Measurements from ENCODE around the gene ILDR1. TPM values are rescaled to one million over a fixed set of nuclear protein-coding genes. Genes with fewer than 3 reads are reported as not detected.

ILDR1 gene
- total and polyA plus RNA-seq, 7 experiments from 2014 or later, result 0.19 to 0.31 TPM; not detected in 5

- intact Hi-C loops (cut with micrococcal nuclease), result no loop called here
- Histone ChIP-seq H3K27ac (ENCODE audit: low read depth, low read length) (no peak overlapping the region), H3K27me3 (ENCODE audit: control insufficient read depth in 2 of 2, insufficient read depth in 2 of 2, low read length in 2 of 2) (no peaks in the 10 kb centered on the region), H3K4me1 (ENCODE audit: control insufficient read depth in 2 of 2, insufficient read depth in 2 of 2, low read length in 2 of 2) (no peaks in the 10 kb centered on the region), H3K9me3 (ENCODE audit: control insufficient read depth in 2 of 3, low read length in 3 of 3) (no peaks in the 10 kb centered on the region), H3K36me3 (ENCODE audit: control insufficient read depth in 2 of 3, insufficient read depth in 3 of 3, low read length in 3 of 3) (no peaks in the 10 kb centered on the region), H3K4me3 (ENCODE audit: low read length) (no peak overlapping the region)
- ChIA-PET POLR2A (no interaction called here), CTCF (no interaction called here)
- Mint-ChIP-seq H3K4me3 (no peak overlapping the region), H3K4me1 (peaks cover 0 to 33% (median 0%) of the 10 kb centered on the region in 7 donors), H3K9me3 (no peaks in the 10 kb centered on the region), H3K27me3 (peaks cover 8 to 33% (median 32%) of the 10 kb centered on the region in 5 donors), H3K36me3 (no peaks in the 10 kb centered on the region), H3K27ac (no peak overlapping the region)
- no peak for DNase-seq
- no peak for ATAC-seq
These were observed 19.4 kb downstream of the ILDR1 start for GRCh38 chr3:122002611-122003010.

- Mint-ChIP-seq H3K4me3 (no peak overlapping the region), H3K36me3 (no peaks in the 10 kb centered on the region), H3K27me3 (peaks cover 8 to 36% (median 30%) of the 10 kb centered on the region in 5 donors), H3K4me1 (peaks cover 0 to 33% (median 0%) of the 10 kb centered on the region in 7 donors), H3K9me3 (no peaks in the 10 kb centered on the region), H3K27ac (no peak overlapping the region)
- ATAC-seq, result no peak
- H3K4me3 ChIP-seq (ENCODE audit: low read length), result no peak overlapping the region
- H3K4me1 ChIP-seq (ENCODE audit: control insufficient read depth in 2 of 2, insufficient read depth in 2 of 2, low read length in 2 of 2), result no peaks in the 10 kb centered on the region
- intact Hi-C loops (cut with micrococcal nuclease), result no loop called here
- no peak overlapping the region for H3K27ac ChIP-seq (ENCODE audit: low read depth, low read length)
- ChIA-PET CTCF (no interaction called here), POLR2A (no interaction called here)
- no peaks in the 10 kb centered on the region for H3K9me3 ChIP-seq (ENCODE audit: control insufficient read depth in 2 of 3, low read length in 3 of 3)
- no peaks in the 10 kb centered on the region for H3K36me3 ChIP-seq (ENCODE audit: control insufficient read depth in 2 of 3, insufficient read depth in 3 of 3, low read length in 3 of 3)
- DNase-seq, result no peak
- no peaks in the 10 kb centered on the region for H3K27me3 ChIP-seq (ENCODE audit: control insufficient read depth in 2 of 2, insufficient read depth in 2 of 2, low read length in 2 of 2)
These were observed 20.2 kb downstream of the ILDR1 start for GRCh38 chr3:122001892-122002291.

DNA sequence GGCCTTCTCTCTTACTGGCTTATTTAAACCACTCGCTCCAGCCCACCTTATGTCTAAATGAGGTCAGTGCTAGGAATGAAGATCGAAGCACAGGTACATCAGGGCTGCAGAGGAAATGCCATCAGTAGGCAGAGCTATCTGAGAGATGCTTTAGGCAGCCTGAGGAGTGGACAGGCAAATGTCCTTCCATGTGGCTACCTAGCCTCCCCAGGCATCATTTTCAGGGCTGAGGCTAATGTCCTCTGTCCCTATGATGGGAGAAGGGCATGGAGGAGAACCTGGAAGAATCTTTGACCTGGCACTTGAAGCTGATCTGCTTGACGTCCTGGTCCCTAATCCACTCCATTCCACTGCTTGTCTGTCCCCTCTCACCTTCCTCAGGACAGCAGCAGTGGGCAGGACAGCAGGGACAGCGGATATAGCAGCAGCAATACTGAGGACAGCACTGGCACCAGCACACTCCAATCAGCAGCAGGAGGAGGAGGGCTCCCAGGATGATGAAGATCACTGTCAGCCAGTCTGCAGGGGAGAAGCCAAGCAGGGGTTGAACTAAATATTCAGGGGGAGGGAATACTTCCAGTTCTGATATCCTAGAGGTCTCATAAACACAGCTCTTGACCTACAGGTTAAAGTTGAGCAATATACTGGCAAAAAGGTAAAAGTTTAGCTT lies 21.0 kb downstream of the ILDR1 start:
- Histone ChIP-seq H3K4me1 (ENCODE audit: control insufficient read depth in 2 of 2, insufficient read depth in 2 of 2, low read length in 2 of 2) (no peaks in the 10 kb centered on the region), H3K4me3 (ENCODE audit: low read length) (no peak overlapping the region), H3K36me3 (ENCODE audit: control insufficient read depth in 2 of 3, insufficient read depth in 3 of 3, low read length in 3 of 3) (no peaks in the 10 kb centered on the region), H3K27ac (ENCODE audit: low read depth, low read length) (no peak overlapping the region), H3K9me3 (ENCODE audit: control insufficient read depth in 2 of 3, low read length in 3 of 3) (no peaks in the 10 kb centered on the region), H3K27me3 (ENCODE audit: control insufficient read depth in 2 of 2, insufficient read depth in 2 of 2, low read length in 2 of 2) (no peaks in the 10 kb centered on the region)
- intact Hi-C loops (cut with micrococcal nuclease), result no loop called here
- no peaks in the 10 kb centered on the region for H3K9me3 Mint-ChIP-seq
- H3K4me3 Mint-ChIP-seq, result no peak overlapping the region
- ChIA-PET POLR2A (no interaction called here), CTCF (no interaction called here)
- H3K27me3 Mint-ChIP-seq, result peaks cover 8 to 33% (median 30%) of the 10 kb centered on the region in 5 donors
- ATAC-seq (no peak), DNase-seq (no peak)
- no peak overlapping the region for H3K27ac Mint-ChIP-seq
- no peaks in the 10 kb centered on the region for H3K36me3 Mint-ChIP-seq
- H3K4me1 Mint-ChIP-seq, result peaks cover 0 to 35% (median 2%) of the 10 kb centered on the region in 7 donors

- H3K4me3 Mint-ChIP-seq, result no peak overlapping the region
- no peaks in the 10 kb centered on the region for H3K27me3 ChIP-seq (ENCODE audit: control insufficient read depth in 2 of 2, insufficient read depth in 2 of 2, low read length in 2 of 2)
- POLR2A ChIA-PET, result no interaction called here
- H3K9me3 Mint-ChIP-seq, result no peaks in the 10 kb centered on the region
- no peak overlapping the region for H3K4me3 ChIP-seq (ENCODE audit: low read length)
- H3K36me3 Mint-ChIP-seq, result no peaks in the 10 kb centered on the region
- H3K27me3 Mint-ChIP-seq, result peaks cover 8 to 30% (median 26%) of the 10 kb centered on the region in 5 donors
- no peaks in the 10 kb centered on the region for H3K9me3 ChIP-seq (ENCODE audit: control insufficient read depth in 2 of 3, low read length in 3 of 3)
- no peaks in the 10 kb centered on the region for H3K36me3 ChIP-seq (ENCODE audit: control insufficient read depth in 2 of 3, insufficient read depth in 3 of 3, low read length in 3 of 3)
- intact Hi-C loops (cut with micrococcal nuclease), result loop anchor here in 1 of 2 donors (5.0 kb wide), 1 partner anchor 92 kb away; no protein-coding TSS in a partner anchor
- CTCF ChIA-PET, result interaction anchor here (0.7 kb wide), 1 partner anchor 10 kb away, joined by 3 read pairs; no protein-coding TSS in a partner anchor
- no peak for DNase-seq
- no peak overlapping the region for H3K27ac Mint-ChIP-seq
- ATAC-seq, result no peak
- no peaks in the 10 kb centered on the region for H3K4me1 ChIP-seq (ENCODE audit: control insufficient read depth in 2 of 2, insufficient read depth in 2 of 2, low read length in 2 of 2)
- peaks cover 4 to 42% (median 7%) of the 10 kb centered on the region in 7 donors for H3K4me1 Mint-ChIP-seq
- no peak overlapping the region for H3K27ac ChIP-seq (ENCODE audit: low read depth, low read length)
These were observed 22.1 kb downstream of the ILDR1 start for GRCh38 chr3:121999931-122000330.

GRCh38 chr3:121998611-121999473 lies 23.2 kb downstream of the ILDR1 start:
- Mint-ChIP-seq H3K36me3 (no peaks in the 10 kb centered on the region), H3K4me3 (no peak overlapping the region), H3K4me1 (peaks cover 4 to 33% (median 7%) of the 10 kb centered on the region in 7 donors), H3K27me3 (peaks cover 5 to 26% (median 22%) of the 10 kb centered on the region in 5 donors), H3K27ac (no peak overlapping the region), H3K9me3 (no peaks in the 10 kb centered on the region)
- no peak overlapping the region for H3K27ac ChIP-seq (ENCODE audit: low read depth, low read length)
- CTCF ChIA-PET, result no interaction called here
- POLR2A ChIA-PET, result no interaction called here
- no peaks in the 10 kb centered on the region for H3K36me3 ChIP-seq (ENCODE audit: control insufficient read depth in 2 of 3, insufficient read depth in 3 of 3, low read length in 3 of 3)
- H3K4me3 ChIP-seq (ENCODE audit: low read length), result no peak overlapping the region
- H3K4me1 ChIP-seq (ENCODE audit: control insufficient read depth in 2 of 2, insufficient read depth in 2 of 2, low read length in 2 of 2), result no peaks in the 10 kb centered on the region
- DNase-seq (no peak), ATAC-seq (peak; percentile 28)
- intact Hi-C loops (cut with micrococcal nuclease), result loop anchor here in 1 of 2 donors (5.0 kb wide), 1 partner anchor 93 kb away; no protein-coding TSS in a partner anchor
- no peaks in the 10 kb centered on the region for H3K9me3 ChIP-seq (ENCODE audit: control insufficient read depth in 2 of 3, low read length in 3 of 3)
- no peaks in the 10 kb centered on the region for H3K27me3 ChIP-seq (ENCODE audit: control insufficient read depth in 2 of 2, insufficient read depth in 2 of 2, low read length in 2 of 2)

- Mint-ChIP-seq H3K27me3 (peaks cover 2 to 22% (median 16%) of the 10 kb centered on the region in 5 donors), H3K4me3 (no peak overlapping the region), H3K36me3 (no peaks in the 10 kb centered on the region), H3K27ac (peak overlapping the region in 1 of 9 donors; percentile 24), H3K9me3 (no peaks in the 10 kb centered on the region), H3K4me1 (peaks cover 4 to 26% (median 7%) of the 10 kb centered on the region in 7 donors)
- Histone ChIP-seq H3K27me3 (ENCODE audit: control insufficient read depth in 2 of 2, insufficient read depth in 2 of 2, low read length in 2 of 2) (no peaks in the 10 kb centered on the region), H3K36me3 (ENCODE audit: control insufficient read depth in 2 of 3, insufficient read depth in 3 of 3, low read length in 3 of 3) (no peaks in the 10 kb centered on the region), H3K9me3 (ENCODE audit: control insufficient read depth in 2 of 3, low read length in 3 of 3) (no peaks in the 10 kb centered on the region), H3K4me1 (ENCODE audit: control insufficient read depth in 2 of 2, insufficient read depth in 2 of 2, low read length in 2 of 2) (no peaks in the 10 kb centered on the region), H3K27ac (ENCODE audit: low read depth, low read length) (no peak overlapping the region), H3K4me3 (ENCODE audit: low read length) (no peak overlapping the region)
- POLR2A ChIA-PET, result no interaction called here
- no peak for DNase-seq
- ATAC-seq, result peak; percentile 67
- CTCF ChIA-PET, result no interaction called here
- intact Hi-C loops (cut with micrococcal nuclease), result loop anchor here in 1 of 2 donors (5.0 kb wide), 1 partner anchor 94 kb away; no protein-coding TSS in a partner anchor
These were observed 23.9 kb downstream of the ILDR1 start for GRCh38 chr3:121998030-121998580.

Measured in naive thymus-derived CD4-positive, alpha-beta T cell (primary cell).